Esophagus muscularis mucosa (tissue), 4 donors: ENCODE measurements around the gene LAMA5. TPM values are rescaled to one million over a fixed set of nuclear protein-coding genes. Genes with fewer than 3 reads are reported as not detected.

Experiments
- DNase-seq: peaks from one replicate; pipeline ENCODE4 v3.0.0-alpha.2; 2017; ENCODE audit errors: extremely low spot score
- H3K27ac ChIP-seq, 4 donors: fragments of 200-600 bp; sonication (generic); replicated peaks in 1 of 4; 1 replicate in 3 of 4; 2 replicates in 1 of 4; pipeline ENCODE4 v1.5.1; 2016 to 2019; ENCODE audit warnings: mild to moderate bottlenecking in 1 of 4
- H3K27me3 ChIP-seq, 4 donors: fragments of 200-600 bp; sonication (generic); one replicate each; pipeline versions ENCODE4 v1.5.1 to v1.6.0; 2016 to 2019
- H3K36me3 ChIP-seq, 4 donors: fragments of 200-600 bp; sonication (generic); one replicate each; pipeline ENCODE4 v1.5.1; 2016 to 2019
- H3K4me1 ChIP-seq, 4 donors: fragments of 200-600 bp; sonication (generic); one replicate each; pipeline ENCODE4 v1.5.1; 2016 to 2019
- H3K4me3 ChIP-seq, 4 donors: fragments of 200-600 bp; sonication (generic); 1 replicate in 2 of 4; 2 replicates in 2 of 4; pipeline ENCODE4 v1.5.1; 2016 to 2019; ENCODE audit warnings: mild to moderate bottlenecking in 4 of 4, moderate library complexity in 1 of 4
- H3K9me3 ChIP-seq, 4 donors: fragments of 200-600 bp; sonication (generic); 1 replicate in 3 of 4; 2 replicates in 1 of 4; pipeline ENCODE4 v1.5.1; 2016 to 2019
- EP300 ChIP-seq: sonication (generic); formaldehyde crosslinking; IDR thresholded peaks from one replicate; pipeline ENCODE4 v1.6.1; 2017; ENCODE audit warnings: antibody characterized with exemption
- POLR2A ChIP-seq: fragments of 450-650 bp; IDR thresholded peaks from one replicate; pipeline ENCODE4 v1.6.1; 2017; ENCODE audit warnings: antibody characterized with exemption, moderate library complexity, mild to moderate bottlenecking, low read depth
- POLR2AphosphoS5 ChIP-seq, 2 donors: sonication (generic); formaldehyde crosslinking; IDR thresholded peaks; one replicate each; pipeline ENCODE4 v1.6.1; 2017; ENCODE audit warnings: antibody characterized with exemption in 2 of 2
- WGBS: methylation state at CpG from one replicate; pipeline ENCODE4 v1.1.5; 2018; 5-methylcytosine and 5-hydroxymethylcytosine counted together
- intact Hi-C: fragments of 100-400 bp; cut with DNase I; formaldehyde crosslinking; loops from one replicate; pipeline ENCODE4 v1.15.1; 2023
- total RNA-seq, 4 donors: library from RNA; depleted of rRNA; stranded (reverse); fragments of >200 nt; gene quantifications; one replicate each; pipeline versions ENCODE4 v1.1.0 to v1.2.1, GENCODE V29; 2016
- TF ChIP-seq, protein P1 (sequence below), 3 experiments: fragments of 200-600 bp in 2 of 3; fragments of 450-650 bp in 1 of 3; sonication (generic) in 2 of 3; IDR thresholded peaks; one replicate each; pipeline ENCODE4 v1.5.1; 2017 to 2019; ENCODE audit warnings: antibody characterized with exemption in 3 of 3, mild to moderate bottlenecking in 2 of 3, moderate library complexity in 1 of 3

Gene LAMA5
- total RNA-seq, 4 donors from 2014 or later = 70.1 to 257 (median 150) TPM

DNA sequence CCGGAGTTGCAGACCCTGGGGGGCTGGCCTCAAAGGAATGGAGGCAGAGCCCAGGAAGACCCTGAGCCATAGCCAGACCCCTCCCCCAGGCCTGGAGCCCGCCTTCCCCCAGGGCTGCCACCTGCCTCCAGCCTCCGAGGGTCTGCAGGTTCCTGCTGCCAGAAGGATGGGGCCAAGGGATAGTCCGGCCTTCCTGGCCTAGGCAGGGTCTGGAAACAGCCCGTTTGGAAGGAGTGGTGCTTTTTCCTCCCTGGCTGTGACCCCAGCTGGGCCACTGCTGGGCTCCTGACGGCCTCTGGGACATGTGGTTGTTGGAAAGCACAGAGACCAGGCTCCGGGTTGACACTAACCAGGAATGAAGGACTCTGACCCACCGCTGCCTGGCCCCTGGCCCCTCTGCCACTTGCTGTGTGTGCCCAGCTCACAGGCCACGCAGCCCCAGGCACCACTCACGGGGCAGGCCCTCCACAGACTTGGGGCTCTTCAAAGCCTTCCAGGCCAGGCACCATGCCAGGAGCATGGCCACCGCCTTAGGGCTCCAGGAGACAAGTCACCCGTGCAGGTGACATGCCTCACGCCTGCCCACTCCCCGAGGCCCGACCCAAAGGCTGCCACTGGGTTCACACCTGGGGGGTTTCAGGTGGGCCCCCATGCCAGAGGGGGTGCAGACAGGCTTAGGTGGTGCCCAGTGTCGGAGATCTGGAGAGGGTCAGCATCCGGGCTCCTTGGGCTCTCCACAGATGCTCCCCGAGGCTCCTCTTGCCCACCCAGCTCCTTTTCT, 3.9 kb upstream of the LAMA5 start:
- DNase-seq = no peak
- TF ChIP-seq, protein P1, sequence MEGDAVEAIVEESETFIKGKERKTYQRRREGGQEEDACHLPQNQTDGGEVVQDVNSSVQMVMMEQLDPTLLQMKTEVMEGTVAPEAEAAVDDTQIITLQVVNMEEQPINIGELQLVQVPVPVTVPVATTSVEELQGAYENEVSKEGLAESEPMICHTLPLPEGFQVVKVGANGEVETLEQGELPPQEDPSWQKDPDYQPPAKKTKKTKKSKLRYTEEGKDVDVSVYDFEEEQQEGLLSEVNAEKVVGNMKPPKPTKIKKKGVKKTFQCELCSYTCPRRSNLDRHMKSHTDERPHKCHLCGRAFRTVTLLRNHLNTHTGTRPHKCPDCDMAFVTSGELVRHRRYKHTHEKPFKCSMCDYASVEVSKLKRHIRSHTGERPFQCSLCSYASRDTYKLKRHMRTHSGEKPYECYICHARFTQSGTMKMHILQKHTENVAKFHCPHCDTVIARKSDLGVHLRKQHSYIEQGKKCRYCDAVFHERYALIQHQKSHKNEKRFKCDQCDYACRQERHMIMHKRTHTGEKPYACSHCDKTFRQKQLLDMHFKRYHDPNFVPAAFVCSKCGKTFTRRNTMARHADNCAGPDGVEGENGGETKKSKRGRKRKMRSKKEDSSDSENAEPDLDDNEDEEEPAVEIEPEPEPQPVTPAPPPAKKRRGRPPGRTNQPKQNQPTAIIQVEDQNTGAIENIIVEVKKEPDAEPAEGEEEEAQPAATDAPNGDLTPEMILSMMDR (IDR thresholded peaks at IDR 0.05) = no peak
- TF ChIP-seq POLR2A (no peak), EP300 (no peak), POLR2AphosphoS5 (IDR thresholded peaks at IDR 0.05) (no peak)
- Histone ChIP-seq H3K9me3 (no peaks in the 10 kb centered on the region), H3K27ac (peak overlapping the region; percentile 93 to 97 (median 94)), H3K4me1 (peaks cover 58 to 92% (median 90%) of the 10 kb centered on the region in 4 donors), H3K36me3 (no peaks in the 10 kb centered on the region), H3K4me3 (no peak overlapping the region), H3K27me3 (no peaks in the 10 kb centered on the region)
- 67% methylated on average over 3 of the region's 18 CpGs for WGBS
- intact Hi-C loops = no loop called here

DNA sequence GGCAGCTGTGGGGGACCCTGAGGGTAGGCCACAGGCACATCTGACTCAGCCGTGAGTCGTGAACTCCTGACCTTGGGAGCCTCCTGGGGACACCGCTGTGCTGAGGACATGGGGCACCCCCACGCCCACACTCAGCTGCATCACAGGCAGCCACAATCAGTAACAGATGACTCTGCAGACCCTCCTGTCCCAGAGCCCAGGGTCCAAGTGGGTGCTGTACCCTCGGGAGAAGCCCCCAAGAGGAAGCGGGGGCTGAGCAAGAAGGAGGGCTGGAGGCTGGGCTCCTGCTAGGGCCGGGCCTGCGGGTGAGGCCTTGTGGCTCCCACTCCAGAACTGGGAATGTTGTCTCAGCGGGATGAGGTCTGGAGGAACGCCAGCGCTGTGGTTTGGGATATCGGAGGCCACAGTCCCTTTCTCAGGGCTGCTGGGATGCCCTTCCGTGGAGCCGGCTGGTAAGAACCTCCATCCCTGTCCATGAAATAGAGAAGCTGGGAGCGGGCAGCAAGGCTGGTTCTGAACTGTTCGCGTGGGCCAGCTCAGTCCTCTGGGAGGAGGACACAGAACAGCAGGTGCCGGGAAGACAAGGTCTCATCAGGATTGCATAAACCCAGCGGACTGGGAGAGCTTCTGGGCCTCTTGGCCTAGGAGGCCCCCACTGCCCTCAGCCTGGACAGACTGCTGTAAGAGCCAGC, 3.1 kb upstream of the LAMA5 start:
- WGBS = 80% methylated on average over 12 of the region's 19 CpGs
- intact Hi-C loops = no loop called here

DNA sequence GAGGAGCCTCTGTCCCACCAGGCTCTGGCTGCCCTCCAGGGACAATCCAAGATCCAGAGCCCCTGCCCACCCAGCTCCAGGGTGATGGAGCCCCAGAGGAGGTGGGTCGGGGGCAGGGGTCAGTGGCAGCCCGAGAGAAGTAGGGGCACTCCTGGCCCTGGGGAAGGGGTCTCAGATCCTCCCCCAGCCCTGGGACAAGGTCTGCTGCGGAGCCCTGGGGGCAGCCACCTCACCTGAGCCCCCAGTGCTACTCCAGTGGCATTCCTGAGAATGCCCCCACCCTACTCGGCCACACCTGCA, 2.7 kb upstream of the LAMA5 start:
- no peak for DNase-seq
- Histone ChIP-seq H3K27me3 (no peaks in the 10 kb centered on the region), H3K36me3 (no peaks in the 10 kb centered on the region), H3K4me1 (peaks cover 64 to 92% (median 90%) of the 10 kb centered on the region in 4 donors), H3K9me3 (no peaks in the 10 kb centered on the region), H3K4me3 (no peak overlapping the region), H3K27ac (peak overlapping the region; percentile 93 to 97 (median 94))
- 33% methylated on average over 2 of the region's 4 CpGs for WGBS
- TF ChIP-seq EP300 = no peak
- TF ChIP-seq, protein P1 (IDR thresholded peaks at IDR 0.05) = no peak
- TF ChIP-seq POLR2AphosphoS5 (IDR thresholded peaks at IDR 0.05) = no peak
- TF ChIP-seq POLR2A = no peak
- intact Hi-C loops = no loop called here

More for the DNA sequence above, 3.1 kb upstream of the LAMA5 start:
- Histone ChIP-seq H3K4me3 (no peak overlapping the region), H3K27ac (peak overlapping the region; percentile 93 to 97 (median 94)), H3K9me3 (no peaks in the 10 kb centered on the region), H3K36me3 (no peaks in the 10 kb centered on the region), H3K4me1 (peaks cover 61 to 92% (median 90%) of the 10 kb centered on the region in 4 donors), H3K27me3 (no peaks in the 10 kb centered on the region)
- DNase-seq = no peak
- TF ChIP-seq POLR2AphosphoS5 (IDR thresholded peaks at IDR 0.05) (peak in 1 of 2 donors; percentile 27), POLR2A (no peak)

DNA sequence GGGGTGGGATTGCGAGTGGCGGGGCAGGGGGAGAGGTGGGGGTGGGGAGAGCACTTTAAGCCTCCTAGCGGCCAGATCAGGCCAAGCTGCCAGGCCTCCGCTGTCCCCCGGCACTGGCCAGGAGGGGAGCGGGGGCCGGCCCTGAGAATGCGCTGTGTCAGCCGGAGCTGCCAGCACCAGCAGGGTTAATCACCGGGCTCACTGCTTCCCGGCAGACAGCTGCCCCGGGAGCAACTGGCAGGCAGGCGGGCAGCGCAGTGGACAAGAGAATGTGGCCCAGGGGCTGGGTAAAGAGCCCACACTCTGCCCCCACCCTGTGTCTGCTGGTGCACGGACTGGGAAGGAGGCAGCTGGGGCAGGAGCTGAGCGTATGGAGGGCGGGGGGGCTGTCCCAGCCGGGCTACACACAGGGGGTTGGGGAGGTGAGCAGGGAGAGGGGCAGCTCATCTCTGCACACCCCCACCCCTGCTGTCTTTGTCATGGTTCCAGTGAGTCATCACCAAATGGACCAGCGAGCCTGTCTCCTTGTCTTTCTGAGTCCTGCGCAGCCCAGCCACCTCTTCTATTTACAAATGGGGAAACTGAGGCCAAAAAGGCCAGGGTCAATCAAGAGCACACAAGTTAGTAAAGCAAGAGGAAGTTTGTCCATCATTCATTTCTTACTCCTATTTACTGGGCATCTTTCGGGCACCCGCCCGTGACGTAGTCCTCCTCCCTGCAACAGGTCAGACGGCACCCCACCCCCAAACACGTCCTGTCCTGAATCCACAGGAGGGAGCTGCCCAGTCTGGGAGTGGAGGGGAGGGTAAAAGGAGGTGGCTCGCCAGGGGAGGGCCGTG, 2.1 kb upstream of the LAMA5 start:
- no peaks in the 10 kb centered on the region for H3K27me3 ChIP-seq
- peak overlapping the region; percentile 93 to 97 (median 94) for H3K27ac ChIP-seq
- peaks cover 65 to 92% (median 90%) of the 10 kb centered on the region in 4 donors for H3K4me1 ChIP-seq
- intact Hi-C loops = no loop called here
- no peak for DNase-seq
- 21% methylated on average over 24 of the region's 28 CpGs for WGBS
- no peaks in the 10 kb centered on the region for H3K36me3 ChIP-seq
- peak overlapping the region; percentile 72 to 96 (median 88) for H3K4me3 ChIP-seq
- no peaks in the 10 kb centered on the region for H3K9me3 ChIP-seq
- TF ChIP-seq POLR2AphosphoS5 (IDR thresholded peaks at IDR 0.05) (peak in 1 of 2 donors; percentile 63), EP300 (no peak), POLR2A (no peak)
- TF ChIP-seq, protein P1 (IDR thresholded peaks at IDR 0.05) = peak; percentile 13 to 51 (median 19)
